ENCODE measurements around the gene USP21. TPM values are rescaled to one million over a fixed set of nuclear protein-coding genes. Genes with fewer than 3 reads are reported as not detected.
"Not testable (repeated sequence)": the region's sequence is repeated elsewhere in the genome, so short reads cannot be mapped to it uniquely, and the experiment has no call there.

USP21 gene
- total RNA-seq, 4 donors from 2014 or later: 19.5 to 75.9 (median 35.3) TPM

- TF ChIP-seq POLR2A (IDR thresholded peaks at IDR 0.05) (no peak), CTCF (IDR thresholded peaks at IDR 0.05) (no peak), EP300 (IDR thresholded peaks at IDR 0.05; ENCODE audit: low read depth) (no peak), POLR2AphosphoS5 (IDR thresholded peaks at IDR 0.05) (no peak)
- no peak overlapping the region for H3K27ac ChIP-seq
- no peaks in the 10 kb centered on the region for H3K36me3 ChIP-seq
- intact Hi-C loops (cut with DNase I; ENCODE audit: low total_unique reads) (no loop called here), in situ Hi-C loops (cut with MboI; ENCODE audit: low pct_ligation_motif_present in 1 of 4, low pct_unique_long_range_greater_than_20kb in 1 of 4, low sequenced_read_pairs in 3 of 4) (no loop called here)
- WGBS, 2 donors (ENCODE audit: low coverage in 1 of 2): 77 to 83% methylated on average over 2 of the region's 2 CpGs
- H3K4me1 ChIP-seq: peaks cover 22 to 58% (median 28%) of the 10 kb centered on the region in 4 donors
- no peak overlapping the region for H3K4me3 ChIP-seq
- no peak for DNase-seq
- no peaks in the 10 kb centered on the region for H3K27me3 ChIP-seq
- no peaks in the 10 kb centered on the region for H3K9me3 ChIP-seq
Observed at GRCh38 chr1:161114556-161114955, 44.7 kb upstream of the USP21 start.

GRCh38 chr1:161115132-161115711, 44.1 kb upstream of the USP21 start:
- no peaks in the 10 kb centered on the region for H3K27me3 ChIP-seq
- no peak for DNase-seq
- no peak overlapping the region for H3K27ac ChIP-seq
- H3K36me3 ChIP-seq: no peaks in the 10 kb centered on the region
- TF ChIP-seq EP300 (IDR thresholded peaks at IDR 0.05; ENCODE audit: low read depth): no peak
- no peak for TF ChIP-seq POLR2A (IDR thresholded peaks at IDR 0.05)
- no peak for TF ChIP-seq CTCF (IDR thresholded peaks at IDR 0.05)
- intact Hi-C loops (cut with DNase I; ENCODE audit: low total_unique reads): no loop called here
- in situ Hi-C loops (cut with MboI; ENCODE audit: low pct_ligation_motif_present in 1 of 4, low pct_unique_long_range_greater_than_20kb in 1 of 4, low sequenced_read_pairs in 3 of 4): no loop called here
- WGBS, 2 donors (ENCODE audit: low coverage in 1 of 2): 72 to 91% methylated on average over 4 to 12 of the region's 12 CpGs
- no peak overlapping the region for H3K4me3 ChIP-seq
- peaks cover 26 to 64% (median 33%) of the 10 kb centered on the region in 4 donors for H3K4me1 ChIP-seq
- H3K9me3 ChIP-seq: no peaks in the 10 kb centered on the region

GRCh38 chr1:161115961-161116360, 43.3 kb upstream of the USP21 start:
- H3K27ac ChIP-seq; H3K36me3 ChIP-seq; H3K27me3 ChIP-seq; DNase-seq; H3K4me3 ChIP-seq; H3K9me3 ChIP-seq; intact Hi-C loops (cut with DNase I; ENCODE audit: low total_unique reads); in situ Hi-C loops (cut with MboI; ENCODE audit: low pct_ligation_motif_present in 1 of 4, low pct_unique_long_range_greater_than_20kb in 1 of 4, low sequenced_read_pairs in 3 of 4): not testable (repeated sequence)
- peaks cover 26 to 68% (median 33%) of the 10 kb centered on the region in 4 donors for H3K4me1 ChIP-seq
- 91% methylated on average over 6 of the region's 6 CpGs; no CpG with 5 or more reads in 1 of the 2 donors for WGBS, 2 donors (ENCODE audit: low coverage in 1 of 2)

GRCh38 chr1:161117759-161118581, 41.3 kb upstream of the USP21 start, which contains the start of the genes NIT1 and PFDN2:
Gene NIT1 (plus strand): TSS chr1:161118105. CDS start chr1:161118177, 72 bp downstream.
Gene PFDN2 (minus strand): TSS chr1:161118037. CDS start chr1:161118026, 11 bp downstream.
- peaks cover 26 to 59% (median 31%) of the 10 kb centered on the region in 4 donors for H3K4me1 ChIP-seq
- no peaks in the 10 kb centered on the region for H3K9me3 ChIP-seq
- intact Hi-C loops (cut with DNase I; ENCODE audit: low total_unique reads): no loop called here
- in situ Hi-C loops (cut with MboI; ENCODE audit: low pct_ligation_motif_present in 1 of 4, low pct_unique_long_range_greater_than_20kb in 1 of 4, low sequenced_read_pairs in 3 of 4): no loop called here
- peak within 1 kb of the TSS; percentile 66 to 95 (median 78) for H3K4me3 ChIP-seq
- peaks cover 0 to 21% (median 9%) of the 10 kb centered on the region in 4 donors for H3K36me3 ChIP-seq
- peak; percentile 91 for DNase-seq
- no peaks in the 10 kb centered on the region for H3K27me3 ChIP-seq
- H3K27ac ChIP-seq: peak within 1 kb of the TSS; percentile 93 to 98 (median 96)
- TF ChIP-seq EP300 (IDR thresholded peaks at IDR 0.05; ENCODE audit: low read depth): no peak
- TF ChIP-seq POLR2A (IDR thresholded peaks at IDR 0.05): peak; percentile 93
- TF ChIP-seq CTCF (IDR thresholded peaks at IDR 0.05): no peak
- peak; percentile 96 to 98 (median 98) for TF ChIP-seq POLR2AphosphoS5 (IDR thresholded peaks at IDR 0.05)
- 0% methylated on average over 1 to 58 of the region's 58 CpGs for WGBS, 2 donors (ENCODE audit: low coverage in 1 of 2)

All from transverse colon (tissue), 4 donors.